HepG2 (cell line): ENCODE data around the gene UGT1A3. TPM values are rescaled to one million over a fixed set of nuclear protein-coding genes. Genes with fewer than 3 reads are reported as not detected.

Experiments
- ARID4A ChIP-seq: sonication (generic); formaldehyde crosslinking; IDR thresholded peaks from 2 replicates; pipeline ENCODE4 v1.5.0; 2020; ENCODE audit warnings: mild to moderate bottlenecking, missing genetic modification reagents, borderline replicate concordance
- FOXA1 ChIP-seq, 2 experiments: fragments of 450-650 bp in 1 of 2; sonication (generic) in 1 of 2; formaldehyde crosslinking in 1 of 2; IDR thresholded peaks; 2 replicates each; pipeline versions ENCODE4 v1.4.0 to v1.6.1; 2016 to 2020; ENCODE audit warnings: missing genetic modification reagents in 1 of 2
- HHEX ChIP-seq: IDR thresholded peaks from 2 replicates; pipeline ENCODE4 v1.6.1; 2016; ENCODE audit warnings: control low read depth
- HNF1B ChIP-seq: sonication (generic); formaldehyde crosslinking; IDR thresholded peaks from 2 replicates; pipeline ENCODE4 v1.5.1; 2020; ENCODE audit warnings: mild to moderate bottlenecking, moderate library complexity, missing genetic modification reagents
- RARA ChIP-seq: IDR thresholded peaks from 2 replicates; pipeline ENCODE4 v1.6.1; 2016; ENCODE audit warnings: missing genetic modification reagents, missing compliant biosample characterization
- SOX13 ChIP-seq, 3 experiments: fragments of 450-650 bp in 1 of 3; sonication (generic) in 1 of 3; formaldehyde crosslinking in 1 of 3; IDR thresholded peaks in 2 of 3; conservative IDR thresholded peaks in 1 of 3; 2 replicates each; pipeline versions ENCODE4 v1.5.0 to v1.6.1; 2016 to 2020; ENCODE audit warnings: antibody characterized with exemption in 1 of 3, mild to moderate bottlenecking in 1 of 3, missing compliant biosample characterization in 1 of 3, missing genetic modification reagents in 1 of 3, moderate library complexity in 1 of 3
- TARDBP ChIP-seq: sonication (generic); formaldehyde crosslinking; IDR thresholded peaks from 2 replicates; pipeline ENCODE4 v1.8.0; 2022; ENCODE audit warnings: mild to moderate bottlenecking, missing genetic modification reagents
- ZNF18 ChIP-seq: sonication (generic); formaldehyde crosslinking; IDR thresholded peaks from 2 replicates; pipeline ENCODE4 v1.8.0; 2022; ENCODE audit warnings: mild to moderate bottlenecking, missing genetic modification reagents; ENCODE audit not compliant: insufficient replicate concordance
- polyA plus RNA-seq, 8 experiments: library from polyadenylated mRNA; depleted of rRNA in 3 of 8; stranded (reverse) in 7 of 8; unstranded in 1 of 8; fragments of >200 nt; fragmentation: Illumina TruSeq in 4 of 8; extraction: Trizol in 4 of 8; gene quantifications; 2 replicates each; pipeline versions ENCODE4 v1.2.1 to v1.2.3, GENCODE V29; 2011 to 2016; ENCODE audit warnings: low read depth in 4 of 8, missing spikeins in 1 of 8, mixed read lengths in 1 of 8; ENCODE audit not compliant: insufficient read depth in 1 of 8
- total RNA-seq, 5 experiments: library from RNA; depleted of rRNA; stranded (reverse); fragments of >200 nt; fragmentation: Illumina TruSeq; extraction: Trizol; gene quantifications; 2 replicates each; pipeline ENCODE4 v1.2.3, GENCODE V29; 2016; ENCODE audit warnings: low read depth in 1 of 5
- TF ChIP-seq, protein P1 (sequence below): sonication (generic); formaldehyde crosslinking; IDR thresholded peaks from 2 replicates; pipeline ENCODE4 v1.8.0; 2022; ENCODE audit warnings: missing genetic modification reagents, mild to moderate bottlenecking, borderline replicate concordance
- TF ChIP-seq, protein P2 (sequence below): sonication (generic); formaldehyde crosslinking; IDR thresholded peaks from 2 replicates; pipeline ENCODE4 v1.4.0; 2020; ENCODE audit warnings: missing genetic modification reagents

The UGT1A3 gene
- total and polyA plus RNA-seq, 2 of the 13 experiments (the other 11 are each of a cell fraction or from before 2014, with no cell fraction given) = not detected

DNA sequence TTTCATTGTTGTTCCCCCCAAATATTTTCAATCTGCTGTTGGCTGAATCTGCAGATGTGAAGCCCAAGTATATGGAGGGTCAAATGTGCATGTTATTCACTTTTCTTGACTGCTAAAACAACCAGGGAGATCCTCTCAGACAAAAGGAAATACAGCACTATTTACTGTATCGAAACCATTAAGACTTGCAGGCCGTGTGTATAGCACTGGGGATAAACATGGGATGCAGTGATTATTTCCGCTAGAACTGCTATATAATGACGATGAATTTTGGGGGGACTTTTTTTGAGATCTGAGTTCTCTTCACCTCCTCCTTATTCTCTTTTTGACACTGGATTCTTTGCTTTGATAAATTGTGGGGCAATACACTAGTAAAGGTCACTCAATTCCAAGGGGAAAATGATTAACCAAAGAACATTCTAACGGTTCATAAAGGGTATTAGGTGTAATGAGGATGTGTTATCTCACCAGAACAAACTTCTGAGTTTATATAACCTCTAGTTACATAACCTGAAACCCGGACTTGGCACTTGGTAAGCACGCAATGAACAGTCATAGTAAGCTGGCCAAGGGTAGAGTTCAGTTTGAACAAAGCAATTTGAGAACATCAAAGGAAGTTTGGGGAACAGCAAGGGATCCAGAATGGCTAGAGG is 27.7 kb downstream of the UGT1A3 start (continued):
- peak; percentile 45; the same call in 1 of the 2 replicates for TF ChIP-seq ARID4A
- peak; percentile 39 for TF ChIP-seq ZNF18 (CRISPR knock-in tag)
- TF ChIP-seq FOXA1 (IDR thresholded peaks at IDR 0.05) = peak; percentile 19; the same call in 1 of the 2 replicates
- peak; percentile 93 for TF ChIP-seq FOXA1 (CRISPR knock-in tag; IDR thresholded peaks at IDR 0.05)
- TF ChIP-seq HNF1B (CRISPR knock-in tag) = peak; percentile 99
- TF ChIP-seq RARA (CRISPR knock-in tag) = peak; percentile 100
- peak; percentile 95 for TF ChIP-seq TARDBP (CRISPR knock-in tag)
- TF ChIP-seq HHEX (CRISPR knock-in tag) = peak; percentile 100
- peak; percentile 98 for TF ChIP-seq SOX13 (IDR thresholded peaks at IDR 0.05)
- TF ChIP-seq SOX13 (CRISPR knock-in tag; conservative IDR thresholded peaks at IDR 0.05 in 1 of 2, IDR thresholded peaks at IDR 0.05 in 1 of 2) = peak in 1 of 2 experiments; percentile 97; a peak in 2 of 4 replicates
- TF ChIP-seq, protein P1, sequence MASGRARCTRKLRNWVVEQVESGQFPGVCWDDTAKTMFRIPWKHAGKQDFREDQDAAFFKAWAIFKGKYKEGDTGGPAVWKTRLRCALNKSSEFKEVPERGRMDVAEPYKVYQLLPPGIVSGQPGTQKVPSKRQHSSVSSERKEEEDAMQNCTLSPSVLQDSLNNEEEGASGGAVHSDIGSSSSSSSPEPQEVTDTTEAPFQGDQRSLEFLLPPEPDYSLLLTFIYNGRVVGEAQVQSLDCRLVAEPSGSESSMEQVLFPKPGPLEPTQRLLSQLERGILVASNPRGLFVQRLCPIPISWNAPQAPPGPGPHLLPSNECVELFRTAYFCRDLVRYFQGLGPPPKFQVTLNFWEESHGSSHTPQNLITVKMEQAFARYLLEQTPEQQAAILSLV = no peak; the same call in 1 of the 2 replicates
- TF ChIP-seq, protein P2, sequence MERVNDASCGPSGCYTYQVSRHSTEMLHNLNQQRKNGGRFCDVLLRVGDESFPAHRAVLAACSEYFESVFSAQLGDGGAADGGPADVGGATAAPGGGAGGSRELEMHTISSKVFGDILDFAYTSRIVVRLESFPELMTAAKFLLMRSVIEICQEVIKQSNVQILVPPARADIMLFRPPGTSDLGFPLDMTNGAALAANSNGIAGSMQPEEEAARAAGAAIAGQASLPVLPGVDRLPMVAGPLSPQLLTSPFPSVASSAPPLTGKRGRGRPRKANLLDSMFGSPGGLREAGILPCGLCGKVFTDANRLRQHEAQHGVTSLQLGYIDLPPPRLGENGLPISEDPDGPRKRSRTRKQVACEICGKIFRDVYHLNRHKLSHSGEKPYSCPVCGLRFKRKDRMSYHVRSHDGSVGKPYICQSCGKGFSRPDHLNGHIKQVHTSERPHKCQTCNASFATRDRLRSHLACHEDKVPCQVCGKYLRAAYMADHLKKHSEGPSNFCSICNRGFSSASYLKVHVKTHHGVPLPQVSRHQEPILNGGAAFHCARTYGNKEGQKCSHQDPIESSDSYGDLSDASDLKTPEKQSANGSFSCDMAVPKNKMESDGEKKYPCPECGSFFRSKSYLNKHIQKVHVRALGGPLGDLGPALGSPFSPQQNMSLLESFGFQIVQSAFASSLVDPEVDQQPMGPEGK (CRISPR knock-in tag) = peak; percentile 71
